AG04449 (cell line): ENCODE data around the gene EVC.
"Not testable (repeated sequence)": the region's sequence is repeated elsewhere in the genome, so short reads cannot be mapped to it uniquely, and the experiment has no call there.

Experiments used
- CTCF ChIA-PET: fragments of 350-600 bp; formaldehyde crosslinking; extraction: SDS; loops from one replicate; lab custom pipeline; 2021; ENCODE audit warnings: antibody characterized with exemption; lab: Yijun Ruan, JAX
- POLR2A ChIA-PET: fragments of 400-600, 350-600 bp; formaldehyde crosslinking; extraction: SDS; loops from one replicate; lab custom pipeline; 2020; ENCODE audit warnings: antibody characterized with exemption, inconsistent platforms; lab: Yijun Ruan, JAX
- DNase-seq: peaks from one replicate; pipeline ENCODE4 v3.0.0-alpha.2; 2010; ENCODE audit warnings: low read depth, low spot score
- H3K4me3 ChIP-seq: 2 replicates; pipeline ENCODE4 v1.5.1; 2011; ENCODE audit warnings: low read depth, mild to moderate bottlenecking, control low read depth, low read length
- CTCF ChIP-seq: IDR thresholded peaks from one replicate; pipeline ENCODE4 v1.5.1; 2011; ENCODE audit warnings: mild to moderate bottlenecking, moderate library complexity, low read length, control low read depth, inconsistent platforms; ENCODE audit not compliant: insufficient read depth; ENCODE audit errors: missing control alignments

EVC gene

GRCh38 chr4:5836943-5837342 lies 125.9 kb downstream of the EVC start:
- H3K4me3 ChIP-seq, result no peak overlapping the region
- TF ChIP-seq CTCF, result no peak
- ChIA-PET POLR2A (no interaction called here), CTCF (no interaction called here)
- no peak for DNase-seq

DNA sequence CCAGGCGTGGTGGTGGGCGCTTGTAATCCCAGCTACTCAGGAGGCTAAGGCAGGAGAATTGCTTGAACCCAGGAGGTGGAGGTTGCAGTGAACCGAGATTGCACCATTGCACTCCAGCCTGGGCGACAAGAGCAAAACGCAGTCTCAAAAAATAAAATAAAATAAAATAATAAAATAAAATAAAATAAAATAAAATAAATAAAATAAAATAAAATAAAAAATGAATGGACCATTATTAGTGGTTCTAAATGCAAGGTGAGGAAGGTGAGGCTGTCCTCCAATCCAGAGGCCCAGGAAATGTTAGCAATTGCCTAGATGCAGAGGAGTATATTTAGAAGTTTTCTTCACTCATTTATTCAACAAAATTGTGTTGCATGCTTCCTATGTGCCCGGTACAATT lies 126.5 kb downstream of the EVC start:
- H3K4me3 ChIP-seq, DNase-seq, CTCF ChIA-PET, POLR2A ChIA-PET: not testable (repeated sequence)

DNA sequence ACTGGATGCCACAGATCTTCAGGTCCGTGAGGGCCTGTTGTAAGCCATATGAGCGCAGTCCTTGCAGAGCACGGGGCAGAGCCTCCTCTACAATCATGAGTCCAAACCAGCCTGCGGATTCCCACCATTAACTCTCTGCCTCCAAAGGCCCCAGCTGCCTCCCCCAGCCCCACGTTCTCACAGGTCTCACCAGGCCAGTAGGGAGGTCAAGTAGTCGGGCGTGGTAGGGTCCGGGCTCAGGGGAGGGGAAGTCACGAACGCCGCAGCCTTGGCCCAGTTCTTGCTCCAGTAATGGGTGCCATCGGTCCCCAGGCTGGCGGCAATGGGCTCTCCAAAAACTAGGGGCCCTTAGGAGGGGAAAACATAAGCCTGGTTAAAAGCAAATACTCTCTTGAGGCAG lies 128.3 kb downstream of the EVC start:
- no peak overlapping the region for H3K4me3 ChIP-seq
- no peak for DNase-seq
- ChIA-PET CTCF (no interaction called here), POLR2A (no interaction called here)
- TF ChIP-seq CTCF, result no peak

DNA sequence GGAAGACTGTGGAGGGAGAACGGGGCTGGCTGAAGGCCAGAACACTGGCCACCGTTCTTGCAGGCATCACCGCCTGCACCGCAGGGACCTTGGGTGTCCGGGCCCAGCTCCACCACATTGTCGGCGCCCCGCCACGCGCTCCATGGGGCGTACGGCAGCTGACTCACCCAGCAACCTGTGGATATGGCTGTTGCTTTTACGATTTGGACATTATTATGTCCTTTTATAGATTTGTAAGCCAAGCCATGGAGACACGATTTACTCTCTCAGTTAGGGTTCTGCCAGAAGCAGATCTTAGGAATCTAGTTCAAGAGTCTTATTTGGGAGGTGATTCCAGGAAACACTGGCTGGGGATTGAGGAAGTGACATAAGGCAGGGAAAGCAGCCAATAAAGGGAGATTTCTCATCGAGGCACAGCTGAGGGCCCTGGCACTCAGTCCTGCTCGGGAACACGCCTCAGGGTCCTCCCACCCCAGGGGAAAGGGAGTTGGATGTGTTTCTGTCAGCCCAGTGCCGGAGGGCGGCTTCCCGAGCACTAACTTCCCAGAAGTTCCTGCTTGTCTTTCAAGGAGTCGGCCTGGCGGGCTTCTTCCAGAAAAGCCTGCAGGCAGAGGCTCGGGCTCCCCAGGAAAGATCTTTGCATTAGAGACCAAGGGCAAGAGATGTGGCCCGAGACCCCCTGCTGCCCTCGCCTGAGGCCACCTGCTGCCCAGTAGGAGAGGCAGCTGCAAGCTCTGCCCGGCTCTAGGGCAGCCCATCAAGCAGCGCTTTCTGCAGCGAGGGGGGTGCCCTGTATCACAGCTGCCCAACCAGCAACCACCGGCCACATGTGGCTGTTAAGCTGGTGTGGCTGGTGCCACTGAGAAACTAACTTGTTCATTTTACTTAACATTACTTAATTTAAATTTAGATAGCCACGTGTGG lies 129.0 kb downstream of the EVC start:
- no peak overlapping the region for H3K4me3 ChIP-seq
- ChIA-PET CTCF (no interaction called here), POLR2A (no interaction called here)
- no peak for TF ChIP-seq CTCF
- no peak for DNase-seq

DNA sequence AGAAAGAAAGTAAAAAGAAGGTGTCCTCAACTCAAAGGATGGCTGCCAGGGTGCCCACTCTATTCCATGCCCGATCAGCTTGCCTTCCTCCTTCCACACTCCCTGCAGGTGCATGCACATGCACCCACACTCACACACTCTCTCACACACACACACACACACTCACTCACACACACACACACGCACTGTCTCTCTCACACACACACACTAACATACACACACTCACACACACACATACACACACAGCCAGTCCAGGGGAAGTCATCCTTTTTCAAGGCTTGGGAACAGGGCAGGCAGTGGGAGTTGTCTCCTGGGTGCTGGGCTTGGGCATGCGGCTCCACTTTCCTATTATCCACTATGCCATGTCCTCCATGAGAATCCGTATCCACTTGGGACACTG lies 131.5 kb downstream of the EVC start:
- ChIA-PET POLR2A (no interaction called here), CTCF (interaction anchor here (1.7 kb wide), 1 partner anchor 29 kb away, joined by 5 read pairs; no protein-coding TSS in a partner anchor)
- DNase-seq, result no peak
- no peak overlapping the region for H3K4me3 ChIP-seq
- no peak for TF ChIP-seq CTCF

DNA sequence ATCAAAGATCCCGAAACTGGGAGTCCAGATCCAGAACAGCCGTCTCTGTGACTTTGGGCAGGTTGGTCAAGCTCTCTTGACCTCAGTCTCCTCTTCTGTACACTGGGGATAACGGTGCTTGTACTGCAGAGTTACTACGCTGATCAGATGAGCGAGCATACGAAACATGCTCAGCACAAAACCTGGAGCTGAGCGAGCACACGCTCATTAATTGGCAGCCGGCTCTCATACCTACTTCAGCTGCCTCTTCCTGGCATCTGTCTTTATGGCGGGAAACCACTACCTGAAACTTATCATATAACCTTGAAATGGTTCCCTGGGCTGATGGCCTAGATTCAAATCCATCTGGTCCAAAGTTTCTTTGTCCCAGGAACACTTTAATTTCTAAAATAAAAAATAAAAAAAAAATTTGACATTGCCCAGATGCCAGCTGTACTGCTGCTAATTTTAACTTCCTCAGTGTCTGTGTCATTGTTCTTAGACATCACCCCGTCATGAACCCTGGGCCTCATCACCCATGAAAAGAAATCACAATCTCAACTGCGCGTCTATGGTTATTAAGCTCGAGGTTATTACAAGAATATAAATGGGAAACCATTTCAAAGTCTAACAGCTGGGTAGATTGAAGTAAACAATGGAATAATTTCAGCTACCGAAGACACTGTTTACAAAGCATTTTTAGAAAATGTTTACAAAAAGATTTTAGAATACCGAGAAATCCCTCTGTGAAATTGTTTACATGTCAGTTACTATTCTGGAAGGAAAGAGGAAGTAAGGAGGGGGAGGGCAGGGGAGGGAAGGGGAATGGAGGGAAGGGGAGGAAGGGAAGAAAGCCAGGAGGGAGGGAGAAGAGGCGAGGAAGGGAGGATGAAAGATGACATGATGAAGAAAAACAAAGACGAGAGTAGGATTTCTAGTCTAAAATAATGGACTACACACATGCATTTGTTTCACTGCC lies 132.9 kb downstream of the EVC start:
- CTCF ChIA-PET, result interaction anchor here (0.9 to 1.7 kb wide), 2 partner anchors 13 to 30 kb away, joined by 4 to 5 read pairs; no protein-coding TSS in a partner anchor
- no peak overlapping the region for H3K4me3 ChIP-seq
- DNase-seq, result no peak
- no peak for TF ChIP-seq CTCF
- POLR2A ChIA-PET, result no interaction called here
